Smooth muscle cell (in vitro differentiated cells): ENCODE measurements around the gene F11R. TPM values are rescaled to one million over a fixed set of nuclear protein-coding genes. Genes with fewer than 3 reads are reported as not detected.

Experiments used
- DNase-seq: peaks from one replicate; lab custom pipeline; 2025; ENCODE audit not compliant: unreplicated experiment; lab: John Stamatoyannopoulos, UW
- H2AFZ ChIP-seq: fragments of 200-600 bp; sonication (generic); 2 replicates; pipeline ENCODE4 v1.6.0; 2016; ENCODE audit warnings: antibody characterized with exemption, low read depth, mild to moderate bottlenecking
- H3F3A ChIP-seq: fragments of 200-600 bp; sonication (generic); 2 replicates; pipeline ENCODE4 v1.6.0; 2017; ENCODE audit warnings: antibody characterized with exemption, low read depth
- H3K27ac ChIP-seq: fragments of 200-600 bp; sonication (generic); 2 replicates; pipeline ENCODE4 v1.5.1; 2016; ENCODE audit warnings: low read depth, mild to moderate bottlenecking
- H3K27me3 ChIP-seq: fragments of 200-600 bp; sonication (generic); 2 replicates; pipeline ENCODE4 v1.6.1; 2016; ENCODE audit warnings: low read depth, mild to moderate bottlenecking
- H3K36me3 ChIP-seq: fragments of 200-600 bp; sonication (generic); 2 replicates; pipeline ENCODE4 v1.5.1; 2016; ENCODE audit warnings: low read depth
- H3K4me1 ChIP-seq: fragments of 200-600 bp; sonication (generic); 2 replicates; pipeline ENCODE4 v1.5.1; 2016; ENCODE audit warnings: low read depth
- H3K4me2 ChIP-seq: fragments of 200-600 bp; sonication (generic); 2 replicates; pipeline ENCODE4 v1.6.0; 2016; ENCODE audit warnings: mild to moderate bottlenecking
- H3K4me3 ChIP-seq: fragments of 200-600 bp; sonication (generic); 2 replicates; pipeline ENCODE4 v1.5.1; 2016; ENCODE audit warnings: mild to moderate bottlenecking
- H3K79me2 ChIP-seq: fragments of 200-600 bp; sonication (generic); 2 replicates; pipeline ENCODE4 v1.6.0; 2016; ENCODE audit warnings: low read depth, mild to moderate bottlenecking
- H3K9ac ChIP-seq: fragments of 200-600 bp; sonication (generic); 2 replicates; pipeline ENCODE4 v1.6.0; 2016; ENCODE audit warnings: low read depth
- H3K9me3 ChIP-seq: fragments of 200-600 bp; sonication (generic); replicated peaks from 2 replicates; pipeline ENCODE4 v1.5.1; 2016; ENCODE audit warnings: low read depth
- H4K20me1 ChIP-seq: fragments of 200-600 bp; sonication (generic); 2 replicates; pipeline ENCODE4 v1.6.0; 2016; ENCODE audit warnings: low read depth
- CTCF ChIP-seq: fragments of 200-600 bp; sonication (generic); IDR thresholded peaks from 2 replicates; pipeline ENCODE4 v1.5.1; 2017; ENCODE audit warnings: borderline replicate concordance, mild to moderate bottlenecking, antibody characterized with exemption; ENCODE audit not compliant: insufficient read depth, poor library complexity, severe bottlenecking
- WGBS: methylation state at CpG from one replicate; pipeline ENCODE4 v1.1.7; 2016; ENCODE audit warnings: low lambda C conversion rate; 5-methylcytosine and 5-hydroxymethylcytosine counted together
- polyA plus RNA-seq: library from polyadenylated mRNA; unstranded; fragments of >200 nt; fragmentation: Nextera tagmentation; extraction: Ambion mirVana; gene quantifications from 2 replicates; pipeline ENCODE4 v1.2.1, GENCODE V29; 2016
- total RNA-seq: library from RNA; depleted of rRNA; stranded (reverse); fragments of >200 nt; gene quantifications from 2 replicates; pipeline ENCODE4 v1.2.3, GENCODE V29; 2014

Gene F11R
- total and polyA plus RNA-seq, 2 experiments from 2014 or later = 26.4 to 57.8 TPM

- Histone ChIP-seq H3K9me3 (no peaks in the 10 kb centered on the region), H3K27ac (no peak overlapping the region), H3K4me3 (no peak overlapping the region), H3K27me3 (peaks cover 7% of the 10 kb centered on the region), H3K4me2 (no peak overlapping the region), H4K20me1 (no peaks in the 10 kb centered on the region), H3K9ac (no peak overlapping the region), H3F3A (no peaks in the 10 kb centered on the region), H3K36me3 (no peaks in the 10 kb centered on the region), H3K79me2 (no peaks in the 10 kb centered on the region), H3K4me1 (no peaks in the 10 kb centered on the region), H2AFZ (no peak overlapping the region)
- DNase-seq = no peak
- 45% methylated on average over 8 of the region's 8 CpGs for WGBS
- TF ChIP-seq CTCF = no peak
These were observed 33.4 kb downstream of the F11R start for GRCh38 chr1:160987359-160988050.

- H3K79me2 ChIP-seq = no peaks in the 10 kb centered on the region
- H3K4me3 ChIP-seq = no peak overlapping the region
- no peak overlapping the region for H3K4me2 ChIP-seq
- DNase-seq = no peak
- no peaks in the 10 kb centered on the region for H4K20me1 ChIP-seq
- no peaks in the 10 kb centered on the region for H3K9me3 ChIP-seq
- H3K27ac ChIP-seq = no peak overlapping the region
- H3K27me3 ChIP-seq = peaks cover 25% of the 10 kb centered on the region
- TF ChIP-seq CTCF = no peak
- H3K36me3 ChIP-seq = no peaks in the 10 kb centered on the region
- H3K9ac ChIP-seq = no peak overlapping the region
- H3F3A ChIP-seq = no peaks in the 10 kb centered on the region
- 92% methylated on average over 4 of the region's 4 CpGs for WGBS
- H2AFZ ChIP-seq = no peak overlapping the region
- peaks cover 9% of the 10 kb centered on the region for H3K4me1 ChIP-seq
These were observed 35.2 kb downstream of the F11R start for GRCh38 chr1:160985723-160986122.

GRCh38 chr1:160981584-160982411 lies 39.2 kb downstream of the F11R start:
- Histone ChIP-seq H3F3A (no peaks in the 10 kb centered on the region), H3K27me3 (peaks cover 28% of the 10 kb centered on the region), H3K27ac (no peak overlapping the region), H3K4me2 (peak overlapping the region; percentile 84), H3K9ac (no peak overlapping the region), H3K4me3 (peak overlapping the region; percentile 44), H2AFZ (peak overlapping the region; percentile 16), H4K20me1 (no peaks in the 10 kb centered on the region), H3K9me3 (no peaks in the 10 kb centered on the region), H3K79me2 (no peaks in the 10 kb centered on the region), H3K36me3 (no peaks in the 10 kb centered on the region), H3K4me1 (peaks cover 9% of the 10 kb centered on the region)
- 10% methylated on average over 35 of the region's 42 CpGs for WGBS
- no peak for TF ChIP-seq CTCF
- DNase-seq = no peak
